HG02840 (cell line): Measurements from ENCODE around the gene TRIM56.
"Not testable (repeated sequence)": the region's sequence is repeated elsewhere in the genome, so short reads cannot be mapped to it uniquely, and the experiment has no call there.

Experiments
- ATAC-seq: cut with Tn5 transposase; IDR thresholded peaks from one replicate; pipeline ENCODE4 v1.9.1; 2021; ENCODE audit warnings: mild to moderate bottlenecking, moderate library complexity, moderate number of reproducible peaks; ENCODE audit not compliant: unreplicated experiment, low FRiP score

TRIM56 gene

GRCh38 chr7:101085162-101085964 lies at the start of gene TRIM56:
TRIM56 (plus strand) TSS chr7:101085481; CDS start chr7:101087313, 1,832 bp downstream.
- ATAC-seq: peak; percentile 70

- ATAC-seq: no peak
Measured at GRCh38 chr7:101035941-101036340, 49.3 kb upstream of the TRIM56 start.

- not testable (repeated sequence) for ATAC-seq
Measured at GRCh38 chr7:101041283-101041682, 44.0 kb upstream of the TRIM56 start.

GRCh38 chr7:101058355-101058754 lies 26.9 kb upstream of the TRIM56 start:
- ATAC-seq: no peak

- no peak for ATAC-seq
Measured at GRCh38 chr7:101059620-101059942, 25.7 kb upstream of the TRIM56 start.

- ATAC-seq: no peak
Measured at GRCh38 chr7:101060992-101061391, 24.3 kb upstream of the TRIM56 start.

GRCh38 chr7:101064176-101064550 lies 21.1 kb upstream of the TRIM56 start:
- not testable (repeated sequence) for ATAC-seq

GRCh38 chr7:101065162-101065561 lies 20.1 kb upstream of the TRIM56 start:
- not testable (repeated sequence) for ATAC-seq

GRCh38 chr7:101066141-101066832 lies 19.0 kb upstream of the TRIM56 start:
- ATAC-seq: no peak

- ATAC-seq: no peak
Measured at GRCh38 chr7:101066833-101067177, 18.5 kb upstream of the TRIM56 start.

GRCh38 chr7:101068401-101068800 lies 16.9 kb upstream of the TRIM56 start:
- ATAC-seq: no peak

GRCh38 chr7:101071362-101072104 lies 13.7 kb upstream of the TRIM56 start:
- not testable (repeated sequence) for ATAC-seq

GRCh38 chr7:101075646-101076045 lies 9.6 kb upstream of the TRIM56 start:
- no peak for ATAC-seq

- not testable (repeated sequence) for ATAC-seq
Measured at GRCh38 chr7:101076183-101076582, 9.1 kb upstream of the TRIM56 start.

GRCh38 chr7:101077303-101078086 lies 7.8 kb upstream of the TRIM56 start:
- ATAC-seq: no peak

GRCh38 chr7:101081432-101081831 lies 3.8 kb upstream of the TRIM56 start:
- no peak for ATAC-seq

GRCh38 chr7:101084865-101085161 lies 468 bp upstream of the TRIM56 start:
- no peak for ATAC-seq

- ATAC-seq: no peak
Measured at GRCh38 chr7:101087334-101088068, 2.2 kb downstream of the TRIM56 start.

GRCh38 chr7:101088069-101088425 lies 2.8 kb downstream of the TRIM56 start:
- no peak for ATAC-seq

GRCh38 chr7:101088858-101089529 lies 3.7 kb downstream of the TRIM56 start:
- no peak for ATAC-seq
